GM23338 (cell line): ENCODE measurements around the gene MAPK12. TPM values are rescaled to one million over a fixed set of nuclear protein-coding genes. Genes with fewer than 3 reads are reported as not detected.

Source experiments
- ATAC-seq: fragments of 200-7000 bp; cut with Tn5 transposase; 3 replicates; pipeline ENCODE4 v1.9.1; 2020
- DNase-seq: peaks from one replicate; pipeline ENCODE4 v3.0.0-alpha.2; 2015; ENCODE audit warnings: low spot score
- H2AFZ ChIP-seq: fragments of 200-600 bp; sonication (generic); 2 replicates; pipeline ENCODE4 v1.8.0; 2016; ENCODE audit warnings: antibody characterized with exemption, mild to moderate bottlenecking, moderate library complexity
- H3F3A ChIP-seq: fragments of 200-600 bp; sonication (generic); replicated peaks from 2 replicates; pipeline ENCODE4 v1.8.0; 2017; ENCODE audit warnings: antibody characterized with exemption, mixed run types, low read depth
- H3K27ac ChIP-seq: fragments of 200-600 bp; sonication (generic); 2 replicates; pipeline ENCODE4 v1.6.1; 2016; ENCODE audit warnings: low read depth
- H3K27me3 ChIP-seq: fragments of 200-600 bp; sonication (generic); 2 replicates; pipeline ENCODE4 v1.8.0; 2016; ENCODE audit warnings: mild to moderate bottlenecking, mixed run types, moderate library complexity; ENCODE audit not compliant: insufficient read depth
- H3K36me3 ChIP-seq: fragments of 200-600 bp; sonication (generic); 2 replicates; pipeline ENCODE4 v1.8.0; 2016; ENCODE audit warnings: mild to moderate bottlenecking; ENCODE audit not compliant: insufficient read depth
- H3K4me1 ChIP-seq: fragments of 200-600 bp; sonication (generic); 2 replicates; pipeline ENCODE4 v1.8.0; 2016; ENCODE audit warnings: mild to moderate bottlenecking, moderate library complexity; ENCODE audit not compliant: insufficient read depth
- H3K4me2 ChIP-seq: fragments of 200-600 bp; sonication (generic); 2 replicates; pipeline ENCODE4 v1.7.1; 2017; ENCODE audit warnings: mixed run types
- H3K4me3 ChIP-seq: fragments of 200-600 bp; sonication (generic); 2 replicates; pipeline ENCODE4 v1.6.1; 2016; ENCODE audit warnings: mixed run types
- H3K79me2 ChIP-seq: fragments of 200-600 bp; sonication (generic); replicated peaks from 2 replicates; pipeline ENCODE4 v1.8.0; 2017; ENCODE audit warnings: mild to moderate bottlenecking; ENCODE audit not compliant: insufficient read depth
- H3K9me2 ChIP-seq: fragments of 200-600 bp; sonication (generic); 2 replicates; pipeline ENCODE4 v1.8.0; 2017; ENCODE audit not compliant: insufficient read depth
- H4K20me1 ChIP-seq: fragments of 200-600 bp; sonication (generic); replicated peaks from 2 replicates; pipeline ENCODE4 v1.8.0; 2017; ENCODE audit warnings: mild to moderate bottlenecking; ENCODE audit not compliant: insufficient read depth
- H3K27ac Mint-ChIP-seq: 2 replicates; pipeline ENCODE4 v1.8.0; 2020; ENCODE audit warnings: inconsistent platforms, mild to moderate bottlenecking, moderate library complexity, mixed read lengths
- H3K27me3 Mint-ChIP-seq: 3 replicates; pipeline ENCODE4 v1.8.0; 2022; ENCODE audit warnings: low read depth, mild to moderate bottlenecking, moderate library complexity, mixed read lengths, inconsistent platforms; ENCODE audit not compliant: insufficient read depth, poor library complexity
- H3K36me3 Mint-ChIP-seq: 3 replicates; pipeline ENCODE4 v1.8.0; 2021; ENCODE audit warnings: low read depth, mild to moderate bottlenecking, inconsistent platforms, moderate library complexity, mixed read lengths
- H3K4me1 Mint-ChIP-seq: 3 replicates; pipeline ENCODE4 v1.8.0; 2020; ENCODE audit warnings: mild to moderate bottlenecking, inconsistent platforms, mixed read lengths
- H3K4me3 Mint-ChIP-seq: 3 replicates; pipeline ENCODE4 v1.8.0; 2021; ENCODE audit warnings: moderate library complexity, mild to moderate bottlenecking, inconsistent platforms, mixed read lengths
- H3K9me3 Mint-ChIP-seq: 3 replicates; pipeline ENCODE4 v1.8.0; 2020; ENCODE audit warnings: moderate library complexity, mild to moderate bottlenecking, inconsistent platforms, mixed read lengths
- CREB1 ChIP-seq: fragments of 250-450 bp; sonication (Bioruptor Pico); IDR thresholded peaks from 2 replicates; pipeline ENCODE4 v1.5.0; 2020; ENCODE audit warnings: low read depth, mild to moderate bottlenecking, moderate library complexity
- JUNB ChIP-seq: IDR thresholded peaks from one replicate; pipeline ENCODE4 v1.6.1; 2016; ENCODE audit warnings: antibody characterized with exemption; ENCODE audit not compliant: unreplicated experiment
- POLR2AphosphoS5 ChIP-seq: IDR thresholded peaks from 2 replicates; pipeline ENCODE4 v1.6.1; 2016; ENCODE audit warnings: antibody characterized with exemption, low read depth
- ZNF114 ChIP-seq: fragments of 250-450 bp; sonication (Bioruptor Pico); IDR thresholded peaks from 2 replicates; pipeline ENCODE4 v1.5.0; 2020; ENCODE audit warnings: mild to moderate bottlenecking, moderate library complexity
- ZNF331 ChIP-seq: fragments of 250-450 bp; sonication (Bioruptor Pico); IDR thresholded peaks from 2 replicates; pipeline ENCODE4 v1.5.0; 2020; ENCODE audit warnings: low read depth, mild to moderate bottlenecking, moderate library complexity
- ZNF462 ChIP-seq: fragments of 250-450 bp; sonication (Bioruptor Pico); IDR thresholded peaks from 2 replicates; pipeline ENCODE4 v1.5.0; 2020; ENCODE audit warnings: mild to moderate bottlenecking, moderate library complexity
- polyA plus RNA-seq: library from polyadenylated mRNA; unstranded; fragments of >200 nt; fragmentation: Nextera tagmentation; extraction: Ambion mirVana; gene quantifications from 2 replicates; pipeline ENCODE4 v1.2.1, GENCODE V29; 2016
- total RNA-seq: library from RNA; depleted of rRNA; stranded (reverse); fragments of >200 nt; shearing (Covaris generic); gene quantifications from 2 replicates; pipeline ENCODE4 v1.2.3, GENCODE V29; 2014

The MAPK12 gene
- total and polyA plus RNA-seq, 2 experiments from 2014 or later: 10.4 to 26.1 TPM

GRCh38 chr22:50244420-50245213 is 16.9 kb downstream of the MAPK12 start, which contains the start of gene TUBGCP6 (continued):
- TF ChIP-seq ZNF462 (CRISPR knock-in tag) (no peak), CREB1 (peak; percentile 99)

- peaks cover 8% of the 10 kb centered on the region for H3K27me3 Mint-ChIP-seq
- H3K36me3 Mint-ChIP-seq: peaks cover 11% of the 10 kb centered on the region; the same call in 2 of the 3 replicates
- H3F3A ChIP-seq: peaks cover 2% of the 10 kb centered on the region; the same call in 1 of the 2 replicates
- H3K4me3 Mint-ChIP-seq: peak overlapping the region; percentile 92
- peak overlapping the region; percentile 97 for H3K4me2 ChIP-seq
- peak overlapping the region; percentile 99; the same call in 1 of the 2 replicates for H2AFZ ChIP-seq
- H3K27ac ChIP-seq: no peak overlapping the region
- H3K4me1 ChIP-seq: peaks cover 12% of the 10 kb centered on the region
- no peaks in the 10 kb centered on the region for H3K9me3 Mint-ChIP-seq
- H3K4me1 Mint-ChIP-seq: peaks cover 21% of the 10 kb centered on the region; the same call in 2 of the 3 replicates
- DNase-seq (no peak), ATAC-seq (peak; percentile 7; the same call in 1 of the 3 replicates)
- H4K20me1 ChIP-seq: peaks cover 6% of the 10 kb centered on the region; the same call in 1 of the 2 replicates
- peaks cover 40% of the 10 kb centered on the region for H3K79me2 ChIP-seq
- TF ChIP-seq POLR2AphosphoS5 (no peak), ZNF331 (no peak), ZNF114 (CRISPR knock-in tag) (no peak), ZNF462 (CRISPR knock-in tag) (no peak), CREB1 (no peak), JUNB (no peak)
- H3K27me3 ChIP-seq: no peaks in the 10 kb centered on the region
- H3K36me3 ChIP-seq: no peaks in the 10 kb centered on the region
- H3K27ac Mint-ChIP-seq: no peak overlapping the region
- H3K9me2 ChIP-seq: no peaks in the 10 kb centered on the region
- H3K4me3 ChIP-seq: peak overlapping the region; percentile 99
Observed at GRCh38 chr22:50243685-50244419, 17.6 kb downstream of the MAPK12 start.
